K562 (cell line): ENCODE results near the gene PARD6B. TPM values are rescaled to one million over a fixed set of nuclear protein-coding genes. Genes with fewer than 3 reads are reported as not detected.

Experiments
- BRCA1 ChIP-seq, 2 experiments: fragments of 450-650 bp in 1 of 2; sonication (generic) in 1 of 2; formaldehyde crosslinking in 1 of 2; IDR thresholded peaks; 2 replicates each; pipeline versions ENCODE4 v1.5.0 to v1.6.1; 2017 to 2020; ENCODE audit warnings: mild to moderate bottlenecking in 1 of 2, missing genetic modification reagents in 1 of 2
- FOSL1 ChIP-seq: fragments of 200-800 bp; sonication (Bioruptor generic); conservative IDR thresholded peaks from 2 replicates; pipeline ENCODE4 v1.6.1; 2016; ENCODE audit warnings: missing genetic modification characterization, missing compliant biosample characterization
- GTF2F1 ChIP-seq: IDR thresholded peaks from 2 replicates; pipeline ENCODE4 v1.6.1; 2011; ENCODE audit warnings: low read depth, low read length, improper control_type of control experiment
- HNRNPLL ChIP-seq: fragments of 200-400 bp; formaldehyde crosslinking; IDR thresholded peaks from 2 replicates; pipeline ENCODE4 v1.6.1; 2017; ENCODE audit warnings: low read length, low read depth, mild to moderate bottlenecking; ENCODE audit not compliant: poor library complexity, severe bottlenecking
- TCF15 ChIP-seq: fragments of 250-450 bp; sonication (Bioruptor Pico); IDR thresholded peaks from 2 replicates; pipeline ENCODE4 v1.8.0; 2022; ENCODE audit warnings: moderate library complexity, mild to moderate bottlenecking, inconsistent platforms
- ZNF609 ChIP-seq: sonication (generic); formaldehyde crosslinking; IDR thresholded peaks from 2 replicates; pipeline ENCODE4 v1.8.1; 2023; ENCODE audit warnings: missing genetic modification reagents, mild to moderate bottlenecking, borderline replicate concordance
- polyA plus RNA-seq, 8 experiments: library from polyadenylated mRNA; depleted of rRNA in 4 of 8; stranded (reverse) in 5 of 8; unstranded in 3 of 8; fragments of >200 nt; fragmentation: Nextera tagmentation in 2 of 8; fragmentation: Illumina TruSeq in 1 of 8; extraction: Ambion mirVana in 2 of 8; extraction: Trizol in 1 of 8; gene quantifications; 2 replicates each; pipeline versions ENCODE4 v1.2.1 to v1.2.3, GENCODE V29; 2011 to 2014; ENCODE audit warnings: inconsistent platforms in 1 of 8, missing spikeins in 1 of 8
- total RNA-seq, 7 experiments: library from RNA; depleted of rRNA in 6 of 7; stranded (reverse); fragments of >200 nt in 6 of 7; fragmentation: Illumina TruSeq in 2 of 7; extraction: Trizol in 2 of 7; gene quantifications; 2 replicates each; pipeline versions ENCODE4 v1.2.1 to v1.2.3, GENCODE V29; 2011 to 2021; ENCODE audit warnings: low replicate concordance in 1 of 7

Gene PARD6B
- total and polyA plus RNA-seq, 9 of the 15 experiments (the other 6 are each of a cell fraction or from before 2014, with no cell fraction given): 1.7 to 12.3 (median 5.5) TPM

DNA sequence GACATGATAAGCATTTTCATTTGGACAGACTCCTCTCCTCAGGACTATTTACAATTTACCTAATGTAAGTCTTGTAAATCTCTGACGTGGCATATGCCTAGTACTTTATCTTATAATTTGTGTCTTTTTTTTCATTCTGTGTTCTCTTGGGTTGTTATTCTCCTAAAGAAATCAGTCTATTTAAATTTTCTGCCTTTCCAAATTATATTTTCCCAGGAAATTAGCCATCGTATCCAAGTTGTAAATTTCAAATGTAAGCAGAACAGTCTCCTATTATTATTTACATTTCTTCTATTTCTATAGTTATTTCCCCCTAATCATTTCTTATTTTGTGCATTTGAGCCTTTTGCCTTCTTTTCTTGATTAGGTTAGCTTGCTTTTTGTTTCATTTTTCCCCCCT is 46.0 kb downstream of the PARD6B start (continued):
- no peak for TF ChIP-seq ZNF609
- TF ChIP-seq TCF15 (CRISPR knock-in tag): no peak
- TF ChIP-seq FOSL1 (tag): no peak
- no peak for TF ChIP-seq GTF2F1
- TF ChIP-seq BRCA1 (IDR thresholded peaks at IDR 0.05): no peak
- TF ChIP-seq BRCA1 (CRISPR knock-in tag; IDR thresholded peaks at IDR 0.05): no peak
- TF ChIP-seq HNRNPLL: no peak
